NCI-H2029 treated with DMSO at 0.1 percent for 48 hours (cell line): Measurements from ENCODE around the gene CDC37.
A peak's percentile ranks its signal among the peaks of the same experiment; 100 is the strongest.
"Not testable (repeated sequence)": the region's sequence is repeated elsewhere in the genome, so short reads cannot be mapped to it uniquely, and the experiment has no call there.

ENCODE experiments used
- DNase-seq: peaks from one replicate; lab custom pipeline; 2025; lab: John Stamatoyannopoulos, UW

Gene CDC37

DNA sequence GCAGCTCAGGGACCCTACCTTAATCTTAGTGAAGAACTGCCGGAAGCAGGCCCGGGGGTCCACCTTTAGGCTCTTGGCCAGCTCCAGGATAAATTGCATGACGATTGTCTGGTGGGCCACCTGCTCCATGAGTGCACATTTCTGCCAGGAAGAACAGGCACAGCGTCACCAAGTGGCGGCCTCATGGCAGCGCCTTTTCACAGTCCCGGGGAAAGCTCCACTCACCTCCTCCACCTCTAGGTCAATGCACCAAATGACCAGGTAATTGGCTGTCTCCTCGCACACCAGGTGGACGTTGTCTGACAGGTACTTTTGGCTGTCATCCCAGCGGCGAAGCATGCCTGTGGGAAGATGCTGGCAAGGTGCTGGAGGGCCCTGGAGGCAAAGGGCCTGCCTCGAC is 8.3 kb downstream of the CDC37 start:
- DNase-seq = no peak

GRCh38 chr19:10393137-10393536 is 10.2 kb downstream of the CDC37 start:
- DNase-seq = no peak

DNA sequence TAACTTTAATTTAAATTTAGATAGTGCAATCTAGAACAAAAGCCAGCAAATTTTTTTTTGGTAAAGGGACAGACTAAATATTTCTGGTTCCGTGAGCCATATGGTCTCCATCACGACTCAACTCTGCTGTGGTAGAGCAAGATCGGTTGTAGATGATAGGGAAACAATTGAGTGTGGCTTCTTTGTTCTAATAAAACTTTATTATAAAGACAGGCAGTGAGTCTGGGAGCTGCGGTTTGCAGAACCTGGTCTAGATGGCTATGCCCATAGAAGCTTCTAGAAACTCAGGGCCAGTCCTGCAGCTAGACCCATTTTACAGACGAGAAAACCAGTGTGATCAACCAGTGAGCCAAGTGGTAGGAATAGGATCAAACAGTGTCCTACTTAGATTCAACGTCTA is 11.2 kb downstream of the CDC37 start:
- no peak for DNase-seq

DNA sequence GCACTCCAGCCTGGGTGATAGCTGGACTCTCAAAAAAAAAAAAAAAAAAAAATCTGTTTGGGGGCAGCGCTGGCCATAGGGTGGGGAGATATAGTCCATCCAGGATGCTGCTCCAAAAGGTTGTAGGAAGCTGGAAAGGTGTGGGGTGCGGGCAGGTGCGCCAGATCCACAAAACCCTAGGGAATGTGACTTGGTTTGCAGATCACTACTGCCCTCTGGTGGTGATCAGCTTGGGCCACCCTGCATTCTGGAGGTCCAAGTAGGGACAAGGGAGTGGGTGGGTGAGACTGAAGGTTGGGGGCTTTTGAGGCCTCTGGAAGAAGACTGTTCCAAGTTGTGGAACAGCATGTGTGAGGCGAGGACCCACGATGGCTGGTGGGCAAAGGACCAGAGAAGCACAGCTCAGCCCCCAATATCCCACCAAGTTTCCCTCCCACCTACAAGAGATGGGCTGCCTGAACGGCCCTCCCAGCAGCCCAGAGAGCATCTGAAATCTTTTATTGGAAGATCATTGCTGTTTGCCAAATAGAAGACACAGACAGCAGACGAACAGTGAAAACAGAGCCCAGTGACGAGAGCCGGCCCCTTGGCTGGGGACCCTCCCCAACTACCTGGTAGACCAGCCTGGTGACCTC is 12.6 kb downstream of the CDC37 start:
- peak; percentile 24 for DNase-seq

DNA sequence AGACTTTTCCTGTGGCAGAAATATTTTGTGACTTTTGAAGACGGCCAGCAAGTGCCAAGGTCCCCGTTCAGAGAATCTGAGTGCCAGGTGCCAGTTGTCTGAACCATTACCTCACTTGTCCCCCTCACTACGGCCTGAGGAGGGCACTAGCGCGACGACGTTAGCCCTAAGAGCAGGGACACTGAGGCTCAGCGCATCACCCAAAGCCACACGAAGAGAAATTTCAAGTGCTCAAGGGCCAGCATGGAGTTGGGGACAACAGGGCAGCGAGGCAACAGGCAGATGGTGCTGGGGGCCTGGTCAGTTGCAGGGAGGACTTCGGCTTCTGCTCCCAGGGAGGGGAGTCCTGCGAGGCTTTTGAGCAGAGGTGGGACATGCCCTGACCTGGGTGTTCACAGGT is 13.5 kb downstream of the CDC37 start:
- DNase-seq = no peak

- DNase-seq = peak; percentile 74
Measured at GRCh38 chr19:10388957-10389356, 14.4 kb downstream of the CDC37 start.

- DNase-seq = no peak
Measured at GRCh38 chr19:10384580-10384979, 18.8 kb downstream of the CDC37 start.

- DNase-seq = not testable (repeated sequence)
Measured at GRCh38 chr19:10383223-10383499, 20.2 kb downstream of the CDC37 start.

DNA sequence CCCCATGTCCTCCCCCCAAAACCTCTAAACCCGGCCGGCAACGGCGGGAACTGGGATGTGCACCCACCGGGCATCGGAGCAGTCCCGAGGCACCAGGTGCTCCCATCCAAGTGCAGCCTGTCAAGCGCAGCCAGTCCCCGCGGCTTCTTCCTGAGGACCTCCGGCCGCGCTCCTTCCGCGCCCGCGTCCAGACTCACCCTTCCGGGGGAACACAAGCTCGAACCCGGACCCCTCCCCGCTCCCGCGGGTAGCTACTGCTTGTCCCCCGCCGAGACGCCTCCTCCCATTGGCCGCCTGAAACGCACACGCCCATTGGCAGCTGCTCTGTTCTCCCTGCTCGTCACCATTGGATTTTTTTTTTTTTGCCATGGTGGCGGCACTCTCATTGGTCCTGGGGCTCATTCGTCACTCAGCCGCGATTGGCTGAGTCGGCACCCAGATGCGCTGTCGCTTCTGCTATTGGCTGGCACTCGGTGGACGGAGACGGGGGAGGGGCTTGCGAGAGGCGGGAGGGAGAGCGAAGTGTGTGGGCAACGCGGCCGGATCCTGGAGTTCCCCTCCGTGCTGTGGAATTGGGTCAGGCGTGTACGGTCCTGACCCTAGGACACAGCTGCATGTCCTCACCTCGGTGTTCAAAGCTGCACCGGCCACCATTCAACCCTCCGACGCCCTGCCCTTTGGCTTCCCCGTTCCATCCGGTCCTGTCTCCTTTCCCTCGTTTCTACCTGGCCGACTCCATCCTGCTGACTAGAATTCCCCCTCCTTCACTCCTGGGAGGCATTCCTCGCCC is 22.8 kb downstream of the CDC37 start, which contains the start of gene TYK2:
Gene TYK2, minus strand, starts transcription at position 260 of the 790 bp plus-strand sequence. CDS start 2,166 bp downstream, outside the sequence.
- peak; percentile 95 for DNase-seq

DNA sequence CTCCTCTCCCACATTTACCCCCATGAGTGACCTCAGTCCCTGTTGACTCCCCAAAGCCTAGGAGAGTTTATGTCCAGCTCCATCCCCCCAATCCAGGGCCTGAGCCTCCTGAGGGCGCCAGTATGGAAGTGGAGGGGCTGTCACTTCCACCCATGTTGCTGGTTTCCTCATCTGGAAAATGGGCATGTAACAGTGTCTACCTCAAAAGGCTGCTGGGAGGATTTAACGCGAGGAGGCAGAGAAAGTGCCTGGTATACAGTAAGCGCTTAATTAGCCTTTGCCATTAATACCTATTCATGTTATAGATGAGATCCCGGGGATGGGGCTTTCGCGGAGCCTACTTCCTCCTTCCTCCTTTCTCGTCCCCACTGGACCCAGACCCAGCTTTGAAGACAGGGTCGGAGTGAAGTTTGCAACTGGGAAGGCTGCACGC is 23.4 kb downstream of the CDC37 start:
- no peak for DNase-seq

DNA sequence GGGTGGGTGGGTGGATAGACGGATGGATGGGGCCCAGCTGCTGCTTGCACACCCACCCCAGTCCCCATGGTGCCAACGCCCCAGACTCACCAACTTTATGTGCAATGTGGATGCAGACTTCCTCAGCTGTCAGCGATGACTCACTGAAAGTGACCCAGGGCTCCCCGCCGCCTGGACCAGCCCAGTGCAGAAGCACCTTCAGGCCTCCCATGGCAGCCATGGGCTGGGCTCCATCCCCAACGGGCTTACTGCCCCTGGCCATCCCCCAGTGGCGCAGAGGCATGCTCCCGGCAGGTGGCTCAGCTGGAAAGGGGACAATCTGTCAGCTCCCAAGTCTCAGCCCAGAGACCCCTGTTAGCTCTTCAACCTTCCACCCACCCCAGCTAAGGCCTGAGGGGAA is 25.2 kb downstream of the CDC37 start:
- no peak for DNase-seq

GRCh38 chr19:10377140-10377640 is 26.2 kb downstream of the CDC37 start:
- DNase-seq = not testable (repeated sequence)

DNA sequence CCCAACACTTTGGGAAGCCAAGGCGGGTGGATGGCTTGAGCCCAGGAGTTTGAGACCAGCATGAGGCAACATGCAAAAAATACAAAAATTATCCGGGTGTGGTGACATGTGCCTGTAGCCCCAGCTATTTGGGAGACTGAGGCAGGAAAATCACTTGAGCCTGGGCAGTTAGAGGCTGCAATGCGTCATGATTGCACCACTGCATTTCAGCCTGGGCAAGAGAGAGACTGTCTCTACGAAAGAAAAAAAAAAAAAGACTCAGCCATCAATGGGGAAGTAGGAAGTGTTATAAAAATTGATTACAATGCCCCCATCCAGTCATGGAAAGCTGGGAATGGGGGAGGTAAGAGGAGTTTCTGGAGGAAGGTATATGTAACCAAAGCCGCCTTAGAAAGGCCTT is 28.4 kb downstream of the CDC37 start:
- no peak for DNase-seq

GRCh38 chr19:10372690-10373089 is 30.7 kb downstream of the CDC37 start:
- DNase-seq = no peak

DNA sequence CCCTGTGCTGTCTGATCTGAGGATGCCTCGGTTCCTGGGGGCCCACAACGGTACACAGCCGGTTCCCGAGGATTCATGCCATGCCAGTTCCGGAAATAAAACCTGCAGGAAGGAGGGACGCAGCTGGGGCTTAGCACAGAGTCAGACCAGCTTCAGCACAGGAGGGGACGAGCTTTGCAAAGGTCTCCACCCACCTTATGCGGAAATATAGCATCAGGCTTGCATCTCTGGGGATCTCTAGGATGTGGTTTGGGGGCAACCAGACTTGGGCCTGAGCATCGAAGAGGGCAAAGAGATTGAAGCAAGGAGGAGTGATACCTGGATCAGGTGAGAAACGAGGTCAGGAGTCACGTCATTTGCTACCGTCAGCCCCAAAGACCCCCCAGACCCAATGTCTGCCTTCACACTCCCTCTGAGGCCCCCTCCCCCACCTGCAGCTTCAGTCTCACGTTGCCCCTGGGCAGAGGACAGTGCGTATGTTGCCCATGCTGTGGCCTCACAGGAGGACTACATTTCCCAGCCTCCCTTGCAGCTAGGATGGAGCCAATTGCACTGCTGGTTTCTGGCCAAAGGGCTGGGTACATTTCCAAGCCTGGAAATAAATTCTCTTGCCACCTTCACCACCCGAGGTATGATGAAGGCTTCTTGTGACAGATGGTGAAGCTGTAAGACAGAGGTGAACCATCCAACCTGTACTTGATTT is 35.1 kb downstream of the CDC37 start:
- no peak for DNase-seq

GRCh38 chr19:10366950-10367512 is 36.3 kb downstream of the CDC37 start:
- not testable (repeated sequence) for DNase-seq

GRCh38 chr19:10365518-10365917 is 37.8 kb downstream of the CDC37 start:
- DNase-seq = no peak

DNA sequence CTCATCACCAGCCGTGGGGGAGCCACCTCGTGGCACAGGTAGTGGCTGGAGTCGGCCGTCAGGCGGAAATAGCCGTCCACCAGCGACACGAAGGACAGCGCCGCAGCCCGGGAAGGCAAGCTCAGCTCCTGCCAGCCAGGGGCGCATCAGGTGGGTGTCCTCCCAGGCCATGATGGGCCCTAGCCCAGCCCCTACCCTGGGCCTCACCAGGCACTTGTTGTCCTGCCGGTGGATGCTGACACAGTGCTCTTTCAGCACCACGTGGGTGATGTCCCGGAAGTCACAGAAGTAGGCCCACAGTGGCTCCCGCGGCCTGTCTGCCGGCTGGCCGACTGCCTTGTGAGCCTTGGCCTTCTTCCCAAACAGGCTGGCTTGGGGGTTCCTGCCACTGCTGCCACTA is 38.7 kb downstream of the CDC37 start:
- DNase-seq = no peak

GRCh38 chr19:10363789-10364281 is 39.5 kb downstream of the CDC37 start:
- no peak for DNase-seq

- no peak for DNase-seq
Measured at GRCh38 chr19:10362259-10362658, 41.1 kb downstream of the CDC37 start.

GRCh38 chr19:10361569-10362011 is 41.8 kb downstream of the CDC37 start:
- DNase-seq = no peak

GRCh38 chr19:10356431-10356830 is 46.9 kb downstream of the CDC37 start:
- no peak for DNase-seq
